Hepatocyte (in vitro differentiated cells): ENCODE measurements around the gene GPC5. TPM values are rescaled to one million over a fixed set of nuclear protein-coding genes. Genes with fewer than 3 reads are reported as not detected.
"Not testable (repeated sequence)": the region's sequence is repeated elsewhere in the genome, so short reads cannot be mapped to it uniquely, and the experiment has no call there.

Experiments used
- DNase-seq: peaks from one replicate; pipeline ENCODE4 v3.0.0-alpha.2; 2016; ENCODE audit warnings: low spot score
- H2AFZ ChIP-seq: fragments of 200-600 bp; sonication (generic); 2 replicates; pipeline ENCODE4 v1.6.0; 2016; ENCODE audit warnings: antibody characterized with exemption, mild to moderate bottlenecking
- H3K27ac ChIP-seq: fragments of 200-600 bp; sonication (generic); 2 replicates; pipeline ENCODE4 v1.5.1; 2016; ENCODE audit warnings: mild to moderate bottlenecking
- H3K27me3 ChIP-seq: fragments of 200-600 bp; sonication (generic); 2 replicates; pipeline ENCODE4 v1.6.1; 2016
- H3K36me3 ChIP-seq: fragments of 200-600 bp; sonication (generic); replicated peaks from 2 replicates; pipeline ENCODE4 v1.5.1; 2016; ENCODE audit warnings: low read depth; ENCODE audit not compliant: insufficient read depth
- H3K4me1 ChIP-seq: fragments of 200-600 bp; sonication (generic); 2 replicates; pipeline ENCODE4 v1.5.1; 2016; ENCODE audit warnings: mild to moderate bottlenecking, moderate library complexity; ENCODE audit not compliant: insufficient read depth
- H3K4me2 ChIP-seq: fragments of 200-600 bp; sonication (generic); 2 replicates; pipeline ENCODE4 v1.6.0; 2016
- H3K4me3 ChIP-seq: fragments of 200-600 bp; sonication (generic); 2 replicates; pipeline ENCODE4 v1.5.1; 2016; ENCODE audit warnings: mild to moderate bottlenecking
- H3K79me2 ChIP-seq: fragments of 200-600 bp; sonication (generic); 2 replicates; pipeline ENCODE4 v1.6.0; 2017; ENCODE audit warnings: mild to moderate bottlenecking
- H3K9me2 ChIP-seq: fragments of 200-600 bp; sonication (generic); replicated peaks from 2 replicates; pipeline ENCODE4 v1.6.0; 2017; ENCODE audit warnings: mild to moderate bottlenecking; ENCODE audit not compliant: insufficient read depth
- H3K9me3 ChIP-seq: fragments of 200-600 bp; sonication (generic); 2 replicates; pipeline ENCODE4 v1.5.1; 2016; ENCODE audit warnings: low read depth, mild to moderate bottlenecking
- H4K20me1 ChIP-seq: fragments of 200-600 bp; sonication (generic); 2 replicates; pipeline ENCODE4 v1.6.0; 2016; ENCODE audit warnings: mild to moderate bottlenecking; ENCODE audit not compliant: insufficient read depth, poor library complexity, severe bottlenecking
- CTCF ChIP-seq: fragments of 200-600 bp; sonication (generic); IDR thresholded peaks from 2 replicates; pipeline ENCODE4 v1.5.1; 2016; ENCODE audit warnings: antibody characterized with exemption, mild to moderate bottlenecking; ENCODE audit not compliant: poor library complexity
- EZH2 ChIP-seq: fragments of 200-600 bp; sonication (generic); IDR thresholded peaks from 2 replicates; pipeline ENCODE4 v1.6.1; 2016; ENCODE audit warnings: antibody characterized with exemption, mild to moderate bottlenecking, borderline replicate concordance
- EZH2phosphoT487 ChIP-seq: fragments of 200-600 bp; sonication (generic); IDR thresholded peaks from one replicate; pipeline ENCODE4 v1.6.1; 2018; ENCODE audit warnings: antibody characterized with exemption, mild to moderate bottlenecking, low read depth, moderate library complexity; ENCODE audit not compliant: unreplicated experiment, severe bottlenecking
- WGBS: methylation state at CpG from one replicate; pipeline ENCODE4 v1.1.6; 2016; ENCODE audit warnings: low lambda C conversion rate; ENCODE audit errors: missing lambda C conversion rate; 5-methylcytosine and 5-hydroxymethylcytosine counted together
- polyA plus RNA-seq: library from polyadenylated mRNA; unstranded; fragments of >200 nt; fragmentation: Nextera tagmentation; extraction: Ambion mirVana; gene quantifications from 2 replicates; pipeline ENCODE4 v1.2.1, GENCODE V29; 2016
- total RNA-seq: library from RNA; depleted of rRNA; stranded (reverse); fragments of >200 nt; gene quantifications from 2 replicates; pipeline ENCODE4 v1.2.3, GENCODE V29; 2014

The GPC5 gene
- total and polyA plus RNA-seq, 2 experiments from 2014 or later: 3.9 to 5.4 TPM

GRCh38 chr13:91781982-91782691 is 383.7 kb downstream of the GPC5 start:
- not testable (repeated sequence) for H3K27me3 ChIP-seq, H3K4me1 ChIP-seq, H3K79me2 ChIP-seq, H4K20me1 ChIP-seq, H3K9me2 ChIP-seq, H3K4me2 ChIP-seq, H3K4me3 ChIP-seq, H3K9me3 ChIP-seq, H2AFZ ChIP-seq, H3K27ac ChIP-seq, H3K36me3 ChIP-seq
- peak; percentile 47 for DNase-seq
- TF ChIP-seq CTCF: peak; percentile 74
- 54% methylated on average over 7 of the region's 7 CpGs for WGBS

- H3K4me3 ChIP-seq: no peak overlapping the region
- no peak overlapping the region for H3K4me2 ChIP-seq
- no peaks in the 10 kb centered on the region for H3K9me2 ChIP-seq
- no peak for DNase-seq
- H4K20me1 ChIP-seq: no peaks in the 10 kb centered on the region
- no peaks in the 10 kb centered on the region for H3K79me2 ChIP-seq
- no peaks in the 10 kb centered on the region for H3K4me1 ChIP-seq
- TF ChIP-seq CTCF (no peak), EZH2phosphoT487 (no peak), EZH2 (no peak)
- no peak overlapping the region for H3K27ac ChIP-seq
- H3K36me3 ChIP-seq: no peaks in the 10 kb centered on the region
- H2AFZ ChIP-seq: no peak overlapping the region
- H3K9me3 ChIP-seq: no peaks in the 10 kb centered on the region
- 84% methylated on average over 5 of the region's 5 CpGs for WGBS
- no peaks in the 10 kb centered on the region for H3K27me3 ChIP-seq
Observed at GRCh38 chr13:91785431-91786119, 387.2 kb downstream of the GPC5 start.

GRCh38 chr13:91792054-91792453 is 393.6 kb downstream of the GPC5 start:
- Histone ChIP-seq H3K36me3 (no peaks in the 10 kb centered on the region), H3K27ac (no peak overlapping the region), H3K4me3 (no peak overlapping the region), H3K9me2 (no peaks in the 10 kb centered on the region), H3K4me2 (no peak overlapping the region), H3K9me3 (no peaks in the 10 kb centered on the region), H4K20me1 (no peaks in the 10 kb centered on the region), H3K27me3 (no peaks in the 10 kb centered on the region), H3K4me1 (no peaks in the 10 kb centered on the region), H2AFZ (no peak overlapping the region), H3K79me2 (no peaks in the 10 kb centered on the region)
- WGBS: 94% methylated on average over 1 of the region's 1 CpG
- no peak for TF ChIP-seq CTCF
- no peak for TF ChIP-seq EZH2
- no peak for TF ChIP-seq EZH2phosphoT487
- DNase-seq: no peak
